H1 (cell line): Measurements from ENCODE around the gene CACNA2D4. TPM values are rescaled to one million over a fixed set of nuclear protein-coding genes. Genes with fewer than 3 reads are reported as not detected.

ENCODE experiments used
- CTCF ChIA-PET: fragments of 300-600 bp; sonication (Branson Sonifier 250); formaldehyde crosslinking; loops from one replicate; lab custom pipeline; 2021; ENCODE audit not compliant: partially characterized antibody; lab: Charles Lee
- POLR2A ChIA-PET: fragments of 300-600 bp; sonication (Branson Sonifier 250); formaldehyde crosslinking; loops from one replicate; lab custom pipeline; 2021; ENCODE audit warnings: inconsistent platforms; ENCODE audit not compliant: partially characterized antibody; lab: Charles Lee
- DNase-seq, 2 experiments: peaks; one replicate each; pipeline versions ENCODE4 v3.0.0 to v3.0.0-alpha.2; 2010 to 2022; ENCODE audit warnings: low spot score in 2 of 2, low read depth in 1 of 2, mixed read lengths in 1 of 2
- FAIRE-seq: peaks from 2 replicates; lab custom pipeline; 2011; peaks lifted over from hg19 to GRCh38; lab: Jason Lieb, UNC
- H2AFZ ChIP-seq: 2 replicates; pipeline ENCODE4 v1.8.1; 2012; ENCODE audit warnings: low read length, inconsistent platforms
- H2AK5ac ChIP-seq: 2 replicates; pipeline ENCODE4 v1.6.1; 2013; ENCODE audit warnings: low read depth, low read length
- H2BK120ac ChIP-seq: replicated peaks from 2 replicates; pipeline ENCODE3; 2013; ENCODE audit warnings: low read depth, low read length, inconsistent platforms
- H2BK12ac ChIP-seq: 2 replicates; pipeline ENCODE4 v1.6.1; 2013; ENCODE audit warnings: low read depth, low read length
- H2BK15ac ChIP-seq: 2 replicates; pipeline ENCODE4 v1.6.1; 2013; ENCODE audit warnings: low read length
- H2BK20ac ChIP-seq: 2 replicates; pipeline ENCODE4 v1.6.1; 2013; ENCODE audit warnings: low read length
- H2BK5ac ChIP-seq: 2 replicates; pipeline ENCODE4 v1.6.1; 2013; ENCODE audit warnings: low read depth, low read length
- H3K14ac ChIP-seq: 2 replicates; pipeline ENCODE4 v1.6.1; 2013; ENCODE audit warnings: inconsistent platforms; ENCODE audit not compliant: insufficient read length
- H3K18ac ChIP-seq: 2 replicates; pipeline ENCODE4 v1.6.1; 2013; ENCODE audit warnings: low read length; ENCODE audit errors: extremely low read depth
- H3K23ac ChIP-seq: 2 replicates; pipeline ENCODE4 v1.6.1; 2013; ENCODE audit warnings: inconsistent platforms; ENCODE audit not compliant: insufficient read length
- H3K23me2 ChIP-seq: 2 replicates; pipeline ENCODE4 v1.6.1; 2013; ENCODE audit warnings: low read depth, low read length
- H3K27ac ChIP-seq: 2 replicates; pipeline ENCODE4 v1.6.1; 2011; ENCODE audit warnings: low read depth, low read length, inconsistent platforms
- H3K27me3 ChIP-seq, 4 experiments: replicated peaks in 1 of 4; 1 replicate in 1 of 4; 2 replicates in 3 of 4; pipeline versions ENCODE4 v1.6.1 to v1.8.1; 2011 to 2013; ENCODE audit warnings: low read length in 3 of 4, mild to moderate bottlenecking in 3 of 4, inconsistent platforms in 2 of 4, mixed read lengths in 2 of 4, moderate library complexity in 1 of 4; ENCODE audit not compliant: control insufficient read depth in 3 of 4, insufficient read depth in 3 of 4; ENCODE audit errors: extremely low read depth in 1 of 4
- H3K36me3 ChIP-seq, 4 experiments: 2 replicates each; pipeline versions ENCODE4 v1.6.1 to v1.8.1; 2011 to 2013; ENCODE audit warnings: mild to moderate bottlenecking in 4 of 4, low read length in 3 of 4, moderate library complexity in 2 of 4, control low read depth in 1 of 4, inconsistent platforms in 1 of 4; ENCODE audit not compliant: insufficient read depth in 4 of 4, control insufficient read depth in 2 of 4
- H3K4ac ChIP-seq: replicated peaks from 2 replicates; pipeline ENCODE3; 2013; ENCODE audit warnings: low read length, low read depth, mixed read lengths, inconsistent platforms; ENCODE audit not compliant: insufficient read length
- H3K4me1 ChIP-seq, 4 experiments: replicated peaks in 1 of 4; 1 replicate in 1 of 4; 2 replicates in 3 of 4; pipeline versions ENCODE4 v1.6.1 to v1.8.1; 2011 to 2013; ENCODE audit warnings: low read length in 3 of 4, inconsistent platforms in 2 of 4, mixed read lengths in 1 of 4; ENCODE audit not compliant: insufficient read depth in 4 of 4, control insufficient read depth in 3 of 4
- H3K4me2 ChIP-seq, 2 experiments: 2 replicates each; pipeline versions ENCODE4 v1.6.1 to v1.8.1; 2011 to 2013; ENCODE audit warnings: low read depth in 2 of 2, low read length in 2 of 2, control low read depth in 1 of 2, inconsistent platforms in 1 of 2, mild to moderate bottlenecking in 1 of 2; ENCODE audit not compliant: insufficient read depth in 1 of 2
- H3K4me3 ChIP-seq, 4 experiments: fragments of 200-600, 300-600 bp in 1 of 4; sonication (generic), shearing (Covaris generic), sonication (Bioruptor Twin) in 1 of 4; 2 replicates each; pipeline versions ENCODE4 v1.5.1 to v1.8.1; 2011 to 2016; ENCODE audit warnings: low read length in 4 of 4, low read depth in 3 of 4, control low read depth in 2 of 4, inconsistent platforms in 2 of 4, mild to moderate bottlenecking in 2 of 4, mixed read lengths in 1 of 4, moderate library complexity in 1 of 4; ENCODE audit not compliant: insufficient read depth in 2 of 4; ENCODE audit errors: extremely low read depth in 1 of 4
- H3K56ac ChIP-seq: replicated peaks from 2 replicates; pipeline ENCODE3; 2013; ENCODE audit warnings: low read depth, mild to moderate bottlenecking, mixed read lengths, low read length, inconsistent platforms; ENCODE audit not compliant: insufficient read length
- H3K79me1 ChIP-seq: 2 replicates; pipeline ENCODE4 v1.6.1; 2013; ENCODE audit warnings: low read depth, low read length, control low read depth
- H3K79me2 ChIP-seq, 2 experiments: 2 replicates each; pipeline versions ENCODE4 v1.6.1 to v1.8.1; 2012 to 2013; ENCODE audit warnings: low read length in 2 of 2, mild to moderate bottlenecking in 2 of 2, inconsistent platforms in 1 of 2; ENCODE audit not compliant: insufficient read depth in 2 of 2, control insufficient read depth in 1 of 2
- H3K9ac ChIP-seq, 4 experiments: replicated peaks in 1 of 4; 1 replicate in 1 of 4; 2 replicates in 3 of 4; pipeline versions ENCODE4 v1.6.1 to v1.8.1; 2011 to 2013; ENCODE audit warnings: low read depth in 3 of 4, low read length in 3 of 4, control low read depth in 2 of 4, mild to moderate bottlenecking in 2 of 4, moderate library complexity in 2 of 4, inconsistent platforms in 1 of 4; ENCODE audit errors: extremely low read depth in 1 of 4
- H3K9me3 ChIP-seq, 2 experiments: 2 replicates each; pipeline versions ENCODE4 v1.6.1 to v1.8.1; 2012 to 2013; ENCODE audit warnings: mild to moderate bottlenecking in 2 of 2, moderate library complexity in 2 of 2, control low read depth in 1 of 2, inconsistent platforms in 1 of 2, low read depth in 1 of 2, low read length in 1 of 2, mixed read lengths in 1 of 2; ENCODE audit not compliant: insufficient read depth in 2 of 2
- H4K20me1 ChIP-seq, 2 experiments: replicated peaks in 1 of 2; 2 replicates each; pipeline versions ENCODE3 to v1.8.1; 2011 to 2013; ENCODE audit warnings: inconsistent platforms in 2 of 2, low read length in 2 of 2, mild to moderate bottlenecking in 1 of 2; ENCODE audit not compliant: insufficient read depth in 2 of 2, control insufficient read depth in 1 of 2
- H4K5ac ChIP-seq: 2 replicates; pipeline ENCODE4 v1.6.1; 2013; ENCODE audit warnings: low read length, low read depth, mixed read lengths, inconsistent platforms; ENCODE audit not compliant: insufficient read length
- H4K8ac ChIP-seq: 2 replicates; pipeline ENCODE4 v1.8.0; 2013; ENCODE audit warnings: mild to moderate bottlenecking, moderate library complexity, low read length, inconsistent platforms; ENCODE audit not compliant: insufficient read depth; ENCODE audit errors: extremely low read depth
- H4K91ac ChIP-seq: replicated peaks from 2 replicates; pipeline ENCODE3; 2013; ENCODE audit warnings: low read length, mixed read lengths, inconsistent platforms; ENCODE audit not compliant: insufficient read length
- BACH1 ChIP-seq: IDR thresholded peaks from 2 replicates; pipeline ENCODE4 v1.6.1; 2012; ENCODE audit warnings: low read length, improper control_type of control experiment
- CBX8 ChIP-seq: fragments of 300-800, 300-1000 bp; sonication (generic); IDR thresholded peaks from 2 replicates; pipeline ENCODE4 v1.7.1; 2016; ENCODE audit warnings: low read depth, low read length, borderline replicate concordance
- CTBP2 ChIP-seq: IDR thresholded peaks from 2 replicates; pipeline ENCODE4 v1.7.0; 2011; ENCODE audit warnings: borderline replicate concordance, mild to moderate bottlenecking, moderate library complexity, mixed read lengths, low read length; ENCODE audit not compliant: insufficient read depth, insufficient read length
- E2F6 ChIP-seq: IDR thresholded peaks from 2 replicates; pipeline ENCODE4 v1.6.1; 2012; ENCODE audit warnings: inconsistent platforms
- FOSL1 ChIP-seq: IDR thresholded peaks from 2 replicates; pipeline ENCODE4 v1.6.1; 2011; ENCODE audit warnings: mild to moderate bottlenecking, low read depth, low read length, moderate library complexity; ENCODE audit not compliant: insufficient read depth
- GABPA ChIP-seq: IDR thresholded peaks from 2 replicates; pipeline ENCODE4 v1.6.1; 2011; ENCODE audit warnings: mild to moderate bottlenecking, low read length, moderate library complexity, borderline replicate concordance; ENCODE audit not compliant: insufficient read depth
- NRF1 ChIP-seq: IDR thresholded peaks from 2 replicates; pipeline ENCODE4 v1.6.1; 2011; ENCODE audit warnings: mild to moderate bottlenecking, low read depth, low read length, improper control_type of control experiment
- RFX5 ChIP-seq: IDR thresholded peaks from 2 replicates; pipeline ENCODE4 v1.6.1; 2011; ENCODE audit warnings: low read depth, low read length, improper control_type of control experiment, borderline replicate concordance
- SAP30 ChIP-seq: fragments of 300-600 bp; sonication (generic); IDR thresholded peaks from 2 replicates; pipeline ENCODE4 v1.7.1; 2012; ENCODE audit warnings: low read length, moderate library complexity, mild to moderate bottlenecking, inconsistent platforms; ENCODE audit not compliant: insufficient read depth, insufficient replicate concordance
- SIX5 ChIP-seq: IDR thresholded peaks from 2 replicates; pipeline ENCODE4 v1.6.1; 2011; ENCODE audit warnings: mild to moderate bottlenecking, low read depth, low read length
- SRF ChIP-seq: IDR thresholded peaks from 2 replicates; pipeline ENCODE4 v1.6.1; 2011; ENCODE audit warnings: mild to moderate bottlenecking, low read depth, low read length, moderate library complexity
- SUZ12 ChIP-seq: fragments of 200-600 bp; sonication (generic); IDR thresholded peaks from 2 replicates; pipeline ENCODE4 v1.6.1; 2012; ENCODE audit warnings: mild to moderate bottlenecking, inconsistent platforms, low read length, moderate library complexity, mixed read lengths
- ZNF274 ChIP-seq: IDR thresholded peaks from 2 replicates; pipeline ENCODE4 v1.7.0; 2012; ENCODE audit warnings: low read length, borderline replicate concordance; ENCODE audit errors: extremely low read depth
- WGBS, 2 experiments: shearing (Covaris generic) in 1 of 2; methylation state at CpG; one replicate each; pipeline versions ENCODE4 v1.1.6 to v1.1.7; 2013 to 2015; ENCODE audit warnings: low lambda C conversion rate in 2 of 2, mixed read lengths in 2 of 2, inconsistent platforms in 1 of 2, low coverage in 1 of 2, missing lambda C conversion rate in 1 of 2; ENCODE audit not compliant: insufficient replicate concordance in 2 of 2, insufficient coverage in 1 of 2, insufficient read length in 1 of 2; ENCODE audit errors: extremely low coverage in 1 of 2, missing lambda C conversion rate in 1 of 2; 5-methylcytosine and 5-hydroxymethylcytosine counted together
- polyA plus RNA-seq, 7 experiments: library from polyadenylated mRNA; depleted of rRNA in 3 of 7; stranded (reverse) in 5 of 7; unstranded in 2 of 7; fragments of >200 nt in 5 of 7; fragments of 200-250 nt in 2 of 7; gene quantifications; 1 replicate in 5 of 7; 2 replicates in 1 of 7; 4 replicates in 1 of 7; pipeline versions ENCODE4 v1.2.1 to v1.2.3, GENCODE V29; 2011 to 2013; ENCODE audit warnings: missing spikeins in 2 of 7, mixed read lengths in 2 of 7
- total RNA-seq: library from RNA; stranded (reverse); fragmentation: NEBNext Ultra II Directional; extraction: Animal tissue kit (Norgen Biotek cat#: 25700); gene quantifications from 2 replicates; pipeline ENCODE4 v1.2.1, GENCODE V29; 2021

Gene CACNA2D4
- total and polyA plus RNA-seq, 2 of the 8 experiments (the other 6 are each of a cell fraction or from before 2014, with no cell fraction given) = 0.44 to 0.88 TPM

GRCh38 chr12:1761857-1762256 lies 156.6 kb downstream of the CACNA2D4 start:
- Histone ChIP-seq H4K5ac (no peak overlapping the region), H3K9ac (no peak overlapping the region), H2BK120ac (no peak overlapping the region), H3K4me3 (no peak overlapping the region), H3K4me1 (peaks cover 0 to 3% (median 1%) of the 10 kb centered on the region in 4 experiments; a peak in 2 of 7 replicates), H3K27ac (no peak overlapping the region), H2AFZ (no peak overlapping the region), H3K23ac (no peak overlapping the region), H2BK15ac (no peak overlapping the region), H2BK12ac (no peak overlapping the region), H2BK20ac (no peak overlapping the region), H4K91ac (no peak overlapping the region), H3K4ac (no peak overlapping the region), H3K56ac (no peak overlapping the region), H2AK5ac (no peak overlapping the region), H3K9me3 (no peaks in the 10 kb centered on the region), H3K4me2 (no peak overlapping the region), H3K18ac (no peak overlapping the region), H4K8ac (no peak overlapping the region), H3K14ac (no peak overlapping the region), H3K36me3 (peaks cover 0 to 3% (median 0%) of the 10 kb centered on the region in 4 experiments; a peak in 1 of 8 replicates), H3K27me3 (no peaks in the 10 kb centered on the region), H3K79me2 (peaks cover 0 to 43% of the 10 kb centered on the region in 2 experiments; a peak in 2 of 4 replicates), H3K23me2 (no peaks in the 10 kb centered on the region), H2BK5ac (no peak overlapping the region), H3K79me1 (no peaks in the 10 kb centered on the region), H4K20me1 (peaks cover 0 to 2% of the 10 kb centered on the region in 2 experiments)
- FAIRE-seq (no peak), DNase-seq (no peak)
- WGBS, 2 experiments = 83% methylated on average over 3 of the region's 3 CpGs; no CpG with 5 or more reads in 1 of the 2 experiments
- ChIA-PET POLR2A (interaction anchor here (1.2 kb wide), 1 partner anchor 21 kb away, joined by 3 read pairs; no protein-coding TSS in a partner anchor), CTCF (interaction anchor here (0.6 to 1.2 kb wide), 5 partner anchors 8 to 113 kb away, joined by 3 to 4 read pairs (median 3); no protein-coding TSS in a partner anchor)
- TF ChIP-seq FOSL1 (no peak), CTBP2 (no peak), BACH1 (no peak), SIX5 (no peak), E2F6 (no peak), ZNF274 (no peak), SRF (no peak), NRF1 (no peak), CBX8 (no peak), SUZ12 (no peak), SAP30 (no peak), GABPA (no peak), RFX5 (no peak)
